HG02943 (cell line): Measurements from ENCODE around the gene YARS1.

Experiments used
- ATAC-seq: cut with Tn5 transposase; IDR thresholded peaks from one replicate; pipeline ENCODE4 v1.9.1; 2021; ENCODE audit warnings: mild to moderate bottlenecking, low read depth, moderate library complexity; ENCODE audit not compliant: unreplicated experiment

Gene YARS1

GRCh38 chr1:32817159-32817814, at the start of gene YARS1, which contains the start of gene S100PBP:
YARS1 (minus strand) TSS chr1:32817358; CDS start chr1:32817244, 114 bp downstream.
S100PBP (plus strand) TSS chr1:32817653; CDS start chr1:32826100, 8,447 bp downstream.
- ATAC-seq, result peak; percentile 81

- no peak for ATAC-seq
These were observed 48.7 kb upstream of the YARS1 start for GRCh38 chr1:32865639-32866405.

- no peak for ATAC-seq
These were observed 47.3 kb upstream of the YARS1 start for GRCh38 chr1:32864375-32865019.

- no peak for ATAC-seq
These were observed 46.7 kb upstream of the YARS1 start for GRCh38 chr1:32863881-32864245.

GRCh38 chr1:32863218-32863880, 46.2 kb upstream of the YARS1 start:
- no peak for ATAC-seq

- no peak for ATAC-seq
These were observed 44.9 kb upstream of the YARS1 start for GRCh38 chr1:32861904-32862695.

- no peak for ATAC-seq
These were observed 43.4 kb upstream of the YARS1 start for GRCh38 chr1:32860566-32860965.

- no peak for ATAC-seq
These were observed 42.8 kb upstream of the YARS1 start for GRCh38 chr1:32859915-32860314.

- no peak for ATAC-seq
These were observed 41.6 kb upstream of the YARS1 start for GRCh38 chr1:32858791-32859190.

- ATAC-seq, result no peak
These were observed 41.0 kb upstream of the YARS1 start for GRCh38 chr1:32858136-32858535.

GRCh38 chr1:32855861-32856617, 38.9 kb upstream of the YARS1 start:
- no peak for ATAC-seq

GRCh38 chr1:32848354-32849063, 31.4 kb upstream of the YARS1 start:
- no peak for ATAC-seq

GRCh38 chr1:32831878-32832277, 14.7 kb upstream of the YARS1 start:
- no peak for ATAC-seq

- ATAC-seq, result no peak
These were observed 13.1 kb upstream of the YARS1 start for GRCh38 chr1:32830092-32830852.

GRCh38 chr1:32828341-32828740, 11.2 kb upstream of the YARS1 start:
- ATAC-seq, result no peak

GRCh38 chr1:32825181-32825580, 8.0 kb upstream of the YARS1 start:
- no peak for ATAC-seq

GRCh38 chr1:32818804-32819541, 1.8 kb upstream of the YARS1 start:
- no peak for ATAC-seq
